IMR-90 (cell line): ENCODE measurements around the gene PRSS8. TPM values are rescaled to one million over a fixed set of nuclear protein-coding genes. Genes with fewer than 3 reads are reported as not detected.
A peak's percentile ranks its signal among the peaks of the same experiment; 100 is the strongest.

Experiments
- ATAC-seq: fragments of 200-7000 bp; cut with Tn5 transposase; 2 replicates; pipeline ENCODE4 v1.9.1; 2020; ENCODE audit warnings: low read depth, mild to moderate bottlenecking, moderate library complexity
- BruUV-seq: library from RNA; stranded (reverse); fragments of 400-500 nt; replicated peaks from 2 replicates; lab custom pipeline; 2021; lab: Mats Ljungman, UMichigan
- CTCF ChIA-PET: fragments of 300-600 bp; formaldehyde crosslinking; extraction: SDS; loops from one replicate; lab custom pipeline; 2021; ENCODE audit warnings: antibody characterized with exemption; lab: Yijun Ruan, JAX
- POLR2A ChIA-PET: fragments of 300-600 bp; sonication (Branson Sonifier 250); formaldehyde crosslinking; loops from one replicate; lab custom pipeline; 2022; ENCODE audit warnings: antibody characterized with exemption; ENCODE audit not compliant: unreplicated experiment; lab: Charles Lee
- DNase-seq: peaks from one replicate; pipeline ENCODE4 v3.0.0; 2013
- H2AFZ ChIP-seq: replicated peaks from 2 replicates; pipeline ENCODE3; 2013; ENCODE audit warnings: low read length, mild to moderate bottlenecking; ENCODE audit not compliant: poor library complexity
- H2AK5ac ChIP-seq: 2 replicates; pipeline ENCODE4 v1.6.1; 2013; ENCODE audit warnings: low read depth, low read length, inconsistent platforms
- H2AK9ac ChIP-seq: replicated peaks from 2 replicates; pipeline ENCODE3; 2013; ENCODE audit warnings: mild to moderate bottlenecking, low read depth, low read length, moderate library complexity; ENCODE audit not compliant: poor library complexity
- H2BK120ac ChIP-seq: 2 replicates; pipeline ENCODE4 v1.6.1; 2013; ENCODE audit warnings: low read depth, low read length, inconsistent platforms
- H2BK15ac ChIP-seq: 3 replicates; pipeline ENCODE4 v1.6.1; 2013; ENCODE audit warnings: low read depth, low read length, inconsistent platforms
- H2BK20ac ChIP-seq: 2 replicates; pipeline ENCODE4 v1.6.1; 2013; ENCODE audit warnings: low read depth, mild to moderate bottlenecking, inconsistent platforms, low read length, moderate library complexity
- H2BK5ac ChIP-seq: 2 replicates; pipeline ENCODE4 v1.6.1; 2013; ENCODE audit warnings: mild to moderate bottlenecking, low read depth, low read length, inconsistent platforms; ENCODE audit not compliant: poor library complexity, severe bottlenecking
- H3K14ac ChIP-seq: replicated peaks from 2 replicates; pipeline ENCODE4 v1.6.1; 2013; ENCODE audit warnings: low read depth, low read length, inconsistent platforms
- H3K18ac ChIP-seq: 2 replicates; pipeline ENCODE4 v1.6.1; 2013; ENCODE audit warnings: low read depth, low read length, control low read depth
- H3K23ac ChIP-seq: 2 replicates; pipeline ENCODE4 v1.6.1; 2013; ENCODE audit warnings: low read depth, low read length, inconsistent platforms
- H3K27ac ChIP-seq: 2 replicates; pipeline ENCODE4 v1.5.1; 2013; ENCODE audit warnings: mild to moderate bottlenecking, control low read depth, low read length; ENCODE audit not compliant: insufficient read depth
- H3K27me3 ChIP-seq: 2 replicates; pipeline ENCODE4 v1.6.1; 2013; ENCODE audit warnings: low read length; ENCODE audit not compliant: control insufficient read depth, insufficient read depth
- H3K36me3 ChIP-seq: 2 replicates; pipeline ENCODE4 v1.6.1; 2013; ENCODE audit warnings: low read length, mixed read lengths; ENCODE audit not compliant: control insufficient read depth, insufficient read depth
- H3K4ac ChIP-seq: 2 replicates; pipeline ENCODE4 v1.6.1; 2013; ENCODE audit warnings: low read depth, low read length, inconsistent platforms
- H3K4me1 ChIP-seq: 2 replicates; pipeline ENCODE4 v1.6.1; 2013; ENCODE audit warnings: low read length, mixed read lengths; ENCODE audit not compliant: control insufficient read depth, insufficient read depth
- H3K4me2 ChIP-seq: 2 replicates; pipeline ENCODE4 v1.6.1; 2013; ENCODE audit warnings: low read depth, mild to moderate bottlenecking, control low read depth, low read length, moderate library complexity
- H3K4me3 ChIP-seq: 2 replicates; pipeline ENCODE4 v1.5.1; 2013; ENCODE audit warnings: low read depth, mild to moderate bottlenecking, control low read depth, low read length, moderate library complexity; ENCODE audit not compliant: insufficient read depth
- H3K56ac ChIP-seq: 2 replicates; pipeline ENCODE4 v1.6.1; 2013; ENCODE audit warnings: low read length, inconsistent platforms; ENCODE audit not compliant: insufficient read depth; ENCODE audit errors: extremely low read depth
- H3K79me1 ChIP-seq, 2 experiments: 2 replicates each; pipeline ENCODE4 v1.6.1; 2013; ENCODE audit warnings: low read length in 2 of 2, inconsistent platforms in 1 of 2, low read depth in 1 of 2
- H3K9ac ChIP-seq: 2 replicates; pipeline ENCODE4 v1.6.1; 2013; ENCODE audit warnings: low read depth, low read length, control low read depth
- H3K9me1 ChIP-seq: 2 replicates; pipeline ENCODE4 v1.6.1; 2013; ENCODE audit warnings: low read length, inconsistent platforms; ENCODE audit not compliant: insufficient read depth
- H3K9me3 ChIP-seq: 2 replicates; pipeline ENCODE4 v1.6.1; 2013; ENCODE audit warnings: low read length; ENCODE audit not compliant: control insufficient read depth, insufficient read depth
- H4K20me1 ChIP-seq: 2 replicates; pipeline ENCODE4 v1.6.1; 2013; ENCODE audit warnings: low read length, inconsistent platforms; ENCODE audit not compliant: insufficient read depth
- H4K5ac ChIP-seq: 2 replicates; pipeline ENCODE4 v1.6.1; 2013; ENCODE audit warnings: mild to moderate bottlenecking, low read depth, low read length, control low read depth
- H4K8ac ChIP-seq, 2 experiments: 2 replicates each; pipeline ENCODE4 v1.6.1; 2013; ENCODE audit warnings: low read depth in 2 of 2, low read length in 2 of 2, control low read depth in 1 of 2, inconsistent platforms in 1 of 2
- H4K91ac ChIP-seq: 2 replicates; pipeline ENCODE4 v1.6.1; 2013; ENCODE audit warnings: low read depth, low read length, inconsistent platforms; ENCODE audit not compliant: insufficient read depth
- BHLHE40 ChIP-seq: fragments of 150-350 bp; IDR thresholded peaks from 2 replicates; pipeline ENCODE4 v1.6.1; 2016; ENCODE audit warnings: mild to moderate bottlenecking, low read depth, low read length
- CEBPB ChIP-seq: IDR thresholded peaks from 2 replicates; pipeline ENCODE4 v1.6.1; 2012; ENCODE audit warnings: low read depth, low read length, improper control_type of control experiment
- CHD1 ChIP-seq: IDR thresholded peaks from 2 replicates; pipeline ENCODE4 v1.6.1; 2012; ENCODE audit warnings: low read depth, low read length, improper control_type of control experiment
- FOS ChIP-seq: fragments of 150-350 bp; IDR thresholded peaks from 2 replicates; pipeline ENCODE4 v1.6.1; 2016; ENCODE audit warnings: low read depth, low read length
- MAFK ChIP-seq: IDR thresholded peaks from 2 replicates; pipeline ENCODE4 v1.6.1; 2012; ENCODE audit warnings: low read depth, low read length, improper control_type of control experiment
- MAZ ChIP-seq: IDR thresholded peaks from 2 replicates; pipeline ENCODE4 v1.6.1; 2012; ENCODE audit warnings: low read depth, mild to moderate bottlenecking, low read length, improper control_type of control experiment, moderate library complexity, borderline replicate concordance
- MXI1 ChIP-seq: IDR thresholded peaks from 2 replicates; pipeline ENCODE4 v1.6.1; 2012; ENCODE audit warnings: low read depth, mild to moderate bottlenecking, low read length, moderate library complexity, borderline replicate concordance
- RAD21 ChIP-seq: IDR thresholded peaks from 2 replicates; pipeline ENCODE4 v1.6.1; 2012; ENCODE audit warnings: low read length, improper control_type of control experiment
- RCOR1 ChIP-seq: IDR thresholded peaks from 2 replicates; pipeline ENCODE4 v1.6.1; 2012; ENCODE audit warnings: mild to moderate bottlenecking, low read length, improper control_type of control experiment; ENCODE audit not compliant: insufficient replicate concordance
- RFX5 ChIP-seq: IDR thresholded peaks from 2 replicates; pipeline ENCODE4 v1.8.0; 2012; ENCODE audit warnings: low read depth, mild to moderate bottlenecking, low read length, moderate library complexity
- WGBS, 2 experiments: methylation state at CpG; one replicate each; pipeline versions ENCODE4 v1.1.5 to v1.1.7; 2013; ENCODE audit warnings: missing lambda C conversion rate in 2 of 2; ENCODE audit not compliant: insufficient read length in 1 of 2; ENCODE audit errors: extremely low coverage in 2 of 2; 5-methylcytosine and 5-hydroxymethylcytosine counted together
- dilution Hi-C: fragments of 300-500 bp; cut with HindIII; formaldehyde crosslinking; loops from one replicate; pipeline ENCODE4 v1.14.3; 2018; ENCODE audit warnings: low sequenced_read_pairs; ENCODE audit not compliant: unreplicated experiment
- in situ Hi-C: fragments of 300-500 bp; cut with MboI; formaldehyde crosslinking; loops from 3 replicates; pipeline ENCODE4 v1.14.3; 2019; ENCODE audit warnings: low sequenced_read_pairs, inconsistent platforms, mixed read lengths
- intact Hi-C: fragments of 100-400 bp; cut with micrococcal nuclease; formaldehyde crosslinking; loops from 2 replicates; pipeline ENCODE4 v1.10.0; 2022
- polyA plus RNA-seq, 3 experiments: library from polyadenylated mRNA; depleted of rRNA; stranded (reverse); fragments of >200 nt; gene quantifications; 2 replicates each; pipeline ENCODE4 v1.2.3, GENCODE V29; 2012; ENCODE audit warnings: low replicate concordance in 1 of 3
- total RNA-seq: library from RNA; depleted of rRNA; stranded (reverse); fragments of >200 nt; gene quantifications from 2 replicates; pipeline ENCODE4 v1.2.3, GENCODE V29; 2012
- TF ChIP-seq, protein P1 (sequence below): fragments of 150-350 bp; IDR thresholded peaks from 2 replicates; pipeline ENCODE4 v1.6.1; 2016; ENCODE audit warnings: low read depth, mild to moderate bottlenecking, low read length, moderate library complexity, borderline replicate concordance
- TF ChIP-seq, protein P2 (sequence below): conservative IDR thresholded peaks from 2 replicates; pipeline ENCODE4 v1.5.1; 2012; ENCODE audit warnings: mild to moderate bottlenecking, low read depth, low read length, improper control_type of control experiment
- TF ChIP-seq, protein P3 (sequence below): fragments of 150-350 bp; IDR thresholded peaks from 2 replicates; pipeline ENCODE4 v1.6.1; 2017; ENCODE audit warnings: mild to moderate bottlenecking, antibody characterized with exemption, low read length, low read depth

PRSS8 gene
- total and polyA plus RNA-seq, 2 of the 4 experiments (the other 2 are of a cell fraction): not detected

DNA sequence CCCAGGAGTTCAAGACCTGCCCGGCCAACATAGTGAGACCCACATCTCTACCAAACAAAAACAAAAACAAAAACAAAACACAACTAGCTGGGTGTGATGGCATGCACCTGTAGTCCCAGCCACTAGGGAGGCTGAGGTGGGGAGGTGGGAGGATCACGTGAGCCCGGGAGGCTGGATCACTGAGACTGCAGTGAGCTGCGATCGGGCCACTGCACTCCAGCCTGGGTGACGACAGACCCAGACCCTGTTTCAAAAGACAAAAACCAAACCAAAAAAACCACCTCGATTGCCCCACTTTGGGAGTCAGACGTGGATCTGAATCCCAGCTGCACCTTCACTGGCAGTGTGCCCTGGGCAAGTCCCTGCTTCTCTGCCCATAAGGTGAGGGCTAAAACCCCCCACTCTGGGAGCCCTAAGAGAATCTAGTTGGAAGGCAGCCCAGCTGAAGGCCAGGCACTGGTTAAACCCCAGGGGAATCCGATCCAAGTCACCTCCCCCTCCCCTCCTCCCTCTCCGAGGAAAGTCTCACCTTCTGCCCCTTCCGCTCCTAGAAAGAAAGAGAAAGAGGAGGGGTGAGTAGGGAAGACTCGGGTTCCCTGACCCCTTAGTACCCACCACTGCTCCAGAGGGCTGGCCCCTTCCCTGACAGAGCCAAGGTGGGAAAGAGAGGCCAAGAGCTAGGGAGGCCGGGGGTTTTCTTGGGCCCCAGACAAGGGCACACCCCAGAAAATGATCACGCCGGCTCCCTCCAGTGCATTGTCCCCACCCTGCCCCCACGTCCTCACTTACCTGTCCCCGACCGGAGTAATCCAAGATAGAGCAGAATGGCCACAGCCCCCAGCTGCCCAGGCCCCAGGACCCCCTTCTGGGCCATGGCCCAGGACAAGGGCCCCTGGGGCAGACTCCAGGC is 647 bp downstream of the PRSS8 start:
- H3K27me3 ChIP-seq: no peaks in the 10 kb centered on the region; the same call in 1 of the 2 replicates
- intact Hi-C loops: no loop called here
- dilution Hi-C loops: no loop called here
- H3K4me2 ChIP-seq: no peak overlapping the region
- no peaks in the 10 kb centered on the region for H4K20me1 ChIP-seq
- no peak overlapping the region for H2BK15ac ChIP-seq
- ChIA-PET CTCF (no interaction called here), POLR2A (no interaction called here)
- H3K23ac ChIP-seq: 0 out of 2 replicates have a peak overlapping the region, but pooled peaks have one; percentile 27
- H3K27ac ChIP-seq: no peak overlapping the region
- no peaks in the 10 kb centered on the region for H3K9me3 ChIP-seq
- peak overlapping the region; percentile 42 for H2AK9ac ChIP-seq
- peaks cover 14% of the 10 kb centered on the region for H3K4me1 ChIP-seq
- 0 out of 2 replicates have a peak overlapping the region, but pooled peaks have one; percentile 23 for H2BK120ac ChIP-seq
- peaks cover 13% of the 10 kb centered on the region for H3K36me3 ChIP-seq
- TF ChIP-seq RFX5: no peak
- no peak for TF ChIP-seq MAFK
- TF ChIP-seq, protein P1, sequence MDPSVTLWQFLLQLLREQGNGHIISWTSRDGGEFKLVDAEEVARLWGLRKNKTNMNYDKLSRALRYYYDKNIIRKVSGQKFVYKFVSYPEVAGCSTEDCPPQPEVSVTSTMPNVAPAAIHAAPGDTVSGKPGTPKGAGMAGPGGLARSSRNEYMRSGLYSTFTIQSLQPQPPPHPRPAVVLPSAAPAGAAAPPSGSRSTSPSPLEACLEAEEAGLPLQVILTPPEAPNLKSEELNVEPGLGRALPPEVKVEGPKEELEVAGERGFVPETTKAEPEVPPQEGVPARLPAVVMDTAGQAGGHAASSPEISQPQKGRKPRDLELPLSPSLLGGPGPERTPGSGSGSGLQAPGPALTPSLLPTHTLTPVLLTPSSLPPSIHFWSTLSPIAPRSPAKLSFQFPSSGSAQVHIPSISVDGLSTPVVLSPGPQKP: no peak
- TF ChIP-seq BHLHE40: no peak
- no peak for TF ChIP-seq CEBPB
- TF ChIP-seq RAD21: no peak
- TF ChIP-seq MAZ: no peak
- TF ChIP-seq RCOR1: no peak
- no peak for TF ChIP-seq FOS
- TF ChIP-seq, protein P2, sequence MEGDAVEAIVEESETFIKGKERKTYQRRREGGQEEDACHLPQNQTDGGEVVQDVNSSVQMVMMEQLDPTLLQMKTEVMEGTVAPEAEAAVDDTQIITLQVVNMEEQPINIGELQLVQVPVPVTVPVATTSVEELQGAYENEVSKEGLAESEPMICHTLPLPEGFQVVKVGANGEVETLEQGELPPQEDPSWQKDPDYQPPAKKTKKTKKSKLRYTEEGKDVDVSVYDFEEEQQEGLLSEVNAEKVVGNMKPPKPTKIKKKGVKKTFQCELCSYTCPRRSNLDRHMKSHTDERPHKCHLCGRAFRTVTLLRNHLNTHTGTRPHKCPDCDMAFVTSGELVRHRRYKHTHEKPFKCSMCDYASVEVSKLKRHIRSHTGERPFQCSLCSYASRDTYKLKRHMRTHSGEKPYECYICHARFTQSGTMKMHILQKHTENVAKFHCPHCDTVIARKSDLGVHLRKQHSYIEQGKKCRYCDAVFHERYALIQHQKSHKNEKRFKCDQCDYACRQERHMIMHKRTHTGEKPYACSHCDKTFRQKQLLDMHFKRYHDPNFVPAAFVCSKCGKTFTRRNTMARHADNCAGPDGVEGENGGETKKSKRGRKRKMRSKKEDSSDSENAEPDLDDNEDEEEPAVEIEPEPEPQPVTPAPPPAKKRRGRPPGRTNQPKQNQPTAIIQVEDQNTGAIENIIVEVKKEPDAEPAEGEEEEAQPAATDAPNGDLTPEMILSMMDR: no peak
- no peak for TF ChIP-seq MXI1
- no peak for TF ChIP-seq CHD1
- TF ChIP-seq, protein P3, sequence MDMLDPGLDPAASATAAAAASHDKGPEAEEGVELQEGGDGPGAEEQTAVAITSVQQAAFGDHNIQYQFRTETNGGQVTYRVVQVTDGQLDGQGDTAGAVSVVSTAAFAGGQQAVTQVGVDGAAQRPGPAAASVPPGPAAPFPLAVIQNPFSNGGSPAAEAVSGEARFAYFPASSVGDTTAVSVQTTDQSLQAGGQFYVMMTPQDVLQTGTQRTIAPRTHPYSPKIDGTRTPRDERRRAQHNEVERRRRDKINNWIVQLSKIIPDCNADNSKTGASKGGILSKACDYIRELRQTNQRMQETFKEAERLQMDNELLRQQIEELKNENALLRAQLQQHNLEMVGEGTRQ: no peak; the same call in 1 of the 2 replicates
- no CpG with 5 or more reads among the region's 18 CpGs for WGBS, 2 experiments
- no peak overlapping the region for H2BK5ac ChIP-seq
- ATAC-seq (no peak), DNase-seq (no peak)
- H2AK5ac ChIP-seq: no peak overlapping the region
- peak overlapping the region; percentile 44 for H2AFZ ChIP-seq
- peaks cover 0 to 7% of the 10 kb centered on the region in 2 experiments; a peak in 1 of 4 replicates for H3K79me1 ChIP-seq
- no TSS peak for BruUV-seq
- no peak overlapping the region; the same call in 1 of the 2 replicates for H3K14ac ChIP-seq
- H3K4me3 ChIP-seq: no peak overlapping the region
- in situ Hi-C loops: no loop called here
- no peak overlapping the region for H3K4ac ChIP-seq
- no peak overlapping the region for H3K56ac ChIP-seq
- H3K9me1 ChIP-seq: peaks cover 11% of the 10 kb centered on the region
- H4K5ac ChIP-seq: no peak overlapping the region
- no peak overlapping the region for H4K91ac ChIP-seq
- H2BK20ac ChIP-seq: no peak overlapping the region
- H4K8ac ChIP-seq: no peak overlapping the region
- H3K18ac ChIP-seq: no peak overlapping the region
- H3K9ac ChIP-seq: no peak overlapping the region
